ENCODE data around the gene HTR6. TPM values are rescaled to one million over a fixed set of nuclear protein-coding genes. Genes with fewer than 3 reads are reported as not detected.
A peak's percentile ranks its signal among the peaks of the same experiment; 100 is the strongest.

Gene HTR6
- total RNA-seq, 1 experiment from 2014 or later = 0.37 TPM

DNA sequence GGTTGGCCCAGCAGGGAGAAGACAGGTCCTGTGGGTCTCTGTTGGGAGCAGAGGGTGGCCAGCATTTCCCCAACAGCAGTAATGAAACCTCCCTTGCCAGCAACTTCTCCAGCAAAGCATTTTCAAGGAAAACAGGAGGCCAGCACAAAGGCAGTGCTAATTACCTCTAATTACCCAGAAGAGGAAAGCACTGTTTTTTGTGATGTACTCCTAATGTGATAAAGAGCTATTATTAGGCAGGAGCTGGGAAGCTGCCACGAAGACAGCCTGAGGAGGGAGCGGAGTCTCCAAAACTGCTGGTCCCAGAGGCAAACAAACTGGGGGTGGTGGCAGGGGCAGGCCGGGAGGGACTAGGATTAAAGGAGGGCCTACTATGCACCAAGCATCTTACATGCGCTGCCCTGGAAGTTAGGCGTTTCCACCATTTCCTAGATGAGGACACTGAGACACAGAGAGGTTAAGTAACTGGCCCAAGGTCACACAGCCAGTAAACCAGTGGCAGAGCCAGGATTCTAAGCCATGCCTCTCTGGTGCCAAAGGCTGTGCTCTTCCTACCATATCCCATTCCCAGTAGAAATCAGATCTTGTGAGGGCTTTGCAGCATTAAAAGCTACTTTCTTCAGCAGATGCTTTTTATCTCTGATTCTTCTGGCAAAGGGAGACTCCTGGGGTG is 24.5 kb downstream of the HTR6 start:
- no peaks in the 10 kb centered on the region for H3K79me2 ChIP-seq (ENCODE audit: insufficient read depth, low read length)
- H3K27me3 ChIP-seq (ENCODE audit: insufficient read depth, low read length) = no peaks in the 10 kb centered on the region
- H3K27ac ChIP-seq (ENCODE audit: insufficient read length, low read depth, low read length) = no peak overlapping the region
- Mint-ChIP-seq H3K27ac (peak overlapping the region; percentile 54 to 81 (median 55); a peak in 3 of 7 replicates), H3K27me3 (ENCODE audit: low read depth) (peaks cover 8% of the 10 kb centered on the region), H3K4me3 (no peak overlapping the region), H3K4me1 (peaks cover 21 to 35% of the 10 kb centered on the region in 2 experiments), H3K9me3 (peaks cover 0 to 4% of the 10 kb centered on the region in 2 experiments; a peak in 2 of 5 replicates), H3K36me3 (ENCODE audit: insufficient read depth in 1 of 3, low read depth in 3 of 3) (peaks cover 0 to 4% (median 0%) of the 10 kb centered on the region in 3 experiments; a peak in 2 of 7 replicates)
- no peaks in the 10 kb centered on the region for H4K20me1 ChIP-seq (ENCODE audit: control insufficient read depth, insufficient read depth, insufficient read length)
- H3K4me2 ChIP-seq (ENCODE audit: insufficient read depth, insufficient read length, low read length) = no peak overlapping the region
- H3K79me1 ChIP-seq (ENCODE audit: insufficient read depth, low read depth, low read length, poor library complexity, severe bottlenecking) = no peaks in the 10 kb centered on the region
- no peak overlapping the region for H4K91ac ChIP-seq (ENCODE audit: insufficient read length, low read depth, low read length)
- no peak overlapping the region for H2AK5ac ChIP-seq (ENCODE audit: insufficient read length, low read length)
- no peaks in the 10 kb centered on the region for H3K9me3 ChIP-seq (ENCODE audit: control insufficient read depth, low read depth, low read length)
- no peaks in the 10 kb centered on the region for H3K23me2 ChIP-seq (ENCODE audit: insufficient read length, low read depth, low read length, poor library complexity, severe bottlenecking)
- H3K4me1 ChIP-seq (ENCODE audit: insufficient read depth, low read length) = no peaks in the 10 kb centered on the region; the same call in 1 of the 2 replicates
- H3T11ph ChIP-seq (ENCODE audit: low read length) = no peak overlapping the region
- no peak overlapping the region for H3K18ac ChIP-seq (ENCODE audit: insufficient read length, low read depth, low read length)
- H4K8ac ChIP-seq (replicated peaks; ENCODE audit: insufficient read length, low read depth, low read length) = no peak overlapping the region
- no peak overlapping the region for H3K23ac ChIP-seq (ENCODE audit: insufficient read length, low read depth, low read length)
- no peak overlapping the region for H3K56ac ChIP-seq (ENCODE audit: insufficient read length, low read depth, low read length)
- H3K14ac ChIP-seq (ENCODE audit: insufficient read depth, low read length) = no peak overlapping the region
- H2BK5ac ChIP-seq (ENCODE audit: insufficient read length, low read length) = no peak overlapping the region
- whole genome bisulfite sequencing (ENCODE audit: extremely low coverage, insufficient read length, low lambda C conversion rate) = no CpG with 5 or more reads among the region's 5 CpGs
- TF ChIP-seq, protein P1, sequence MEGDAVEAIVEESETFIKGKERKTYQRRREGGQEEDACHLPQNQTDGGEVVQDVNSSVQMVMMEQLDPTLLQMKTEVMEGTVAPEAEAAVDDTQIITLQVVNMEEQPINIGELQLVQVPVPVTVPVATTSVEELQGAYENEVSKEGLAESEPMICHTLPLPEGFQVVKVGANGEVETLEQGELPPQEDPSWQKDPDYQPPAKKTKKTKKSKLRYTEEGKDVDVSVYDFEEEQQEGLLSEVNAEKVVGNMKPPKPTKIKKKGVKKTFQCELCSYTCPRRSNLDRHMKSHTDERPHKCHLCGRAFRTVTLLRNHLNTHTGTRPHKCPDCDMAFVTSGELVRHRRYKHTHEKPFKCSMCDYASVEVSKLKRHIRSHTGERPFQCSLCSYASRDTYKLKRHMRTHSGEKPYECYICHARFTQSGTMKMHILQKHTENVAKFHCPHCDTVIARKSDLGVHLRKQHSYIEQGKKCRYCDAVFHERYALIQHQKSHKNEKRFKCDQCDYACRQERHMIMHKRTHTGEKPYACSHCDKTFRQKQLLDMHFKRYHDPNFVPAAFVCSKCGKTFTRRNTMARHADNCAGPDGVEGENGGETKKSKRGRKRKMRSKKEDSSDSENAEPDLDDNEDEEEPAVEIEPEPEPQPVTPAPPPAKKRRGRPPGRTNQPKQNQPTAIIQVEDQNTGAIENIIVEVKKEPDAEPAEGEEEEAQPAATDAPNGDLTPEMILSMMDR (conservative IDR thresholded peaks at IDR 0.05) = no peak
- no peak overlapping the region for H2BK20ac ChIP-seq (ENCODE audit: low read depth, low read length, poor library complexity, severe bottlenecking)
- no peak overlapping the region for H2BK12ac ChIP-seq (ENCODE audit: insufficient read length, low read depth, low read length)
- H4K5ac ChIP-seq (ENCODE audit: insufficient read length, low read depth, low read length) = no peak overlapping the region
- H2AFZ ChIP-seq (ENCODE audit: low read length) = no peak overlapping the region
- H3K9ac ChIP-seq (ENCODE audit: extremely low read depth, insufficient read length, low read length) = no peak overlapping the region
- H2BK15ac ChIP-seq (ENCODE audit: low read depth, low read length) = no peak overlapping the region
- no peak for DNase-seq
- H3K4ac ChIP-seq (ENCODE audit: low read depth, low read length) = no peak overlapping the region
- no peak overlapping the region for H2BK120ac ChIP-seq (ENCODE audit: low read depth, low read length, poor library complexity, severe bottlenecking)
